PC-9 (cell line): ENCODE measurements around the gene TCAP. TPM values are rescaled to one million over a fixed set of nuclear protein-coding genes. Genes with fewer than 3 reads are reported as not detected.

Experiments
- BruUV-seq: library from RNA; stranded (reverse); fragments of 400-500 nt; replicated peaks from 2 replicates; lab custom pipeline; 2021; lab: Mats Ljungman, UMichigan
- CTCF ChIA-PET: fragments of 300-600 bp; sonication (Branson Sonifier 250); formaldehyde crosslinking; loops from one replicate; lab custom pipeline; 2022; ENCODE audit warnings: antibody characterized with exemption; lab: Charles Lee
- POLR2A ChIA-PET: fragments of 300-600 bp; sonication (Branson Sonifier 250); formaldehyde crosslinking; loops from one replicate; lab custom pipeline; 2022; ENCODE audit warnings: antibody characterized with exemption; ENCODE audit not compliant: unreplicated experiment; lab: Charles Lee
- DNase-seq, 2 experiments: peaks; one replicate each; pipeline versions ENCODE4 v3.0.0 to v3.0.0-alpha.2; 2015 to 2022; ENCODE audit warnings: mixed read lengths in 1 of 2
- H2AFZ ChIP-seq: fragments of 200-600 bp; sonication (generic); 2 replicates; pipeline ENCODE4 v1.8.1; 2017; ENCODE audit warnings: antibody characterized with exemption
- H3F3A ChIP-seq: fragments of 200-600 bp; sonication (generic); 2 replicates; pipeline ENCODE4 v1.8.1; 2017; ENCODE audit warnings: antibody characterized with exemption, mild to moderate bottlenecking, low read depth; ENCODE audit not compliant: insufficient read depth
- H3K27ac ChIP-seq: fragments of 200-600 bp; sonication (generic); 2 replicates; pipeline ENCODE4 v1.6.1; 2016; ENCODE audit warnings: mixed run types
- H3K27me3 ChIP-seq: fragments of 200-600 bp; sonication (generic); 2 replicates; pipeline ENCODE4 v1.6.1; 2016; ENCODE audit warnings: low read depth, mixed run types; ENCODE audit not compliant: insufficient read depth
- H3K36me3 ChIP-seq: fragments of 200-600 bp; sonication (generic); 2 replicates; pipeline ENCODE4 v1.6.1; 2016; ENCODE audit warnings: low read depth, mixed run types
- H3K4me1 ChIP-seq: fragments of 200-600 bp; sonication (generic); replicated peaks from 2 replicates; pipeline ENCODE4 v1.6.1; 2016; ENCODE audit warnings: mixed run types; ENCODE audit not compliant: insufficient read depth
- H3K4me2 ChIP-seq: fragments of 200-600 bp; sonication (generic); 2 replicates; pipeline ENCODE4 v1.6.1; 2017; ENCODE audit warnings: mixed run types
- H3K4me3 ChIP-seq: fragments of 200-600 bp; sonication (generic); 2 replicates; pipeline ENCODE4 v1.6.1; 2016; ENCODE audit warnings: mixed run types
- H3K79me2 ChIP-seq: fragments of 200-600 bp; sonication (generic); 2 replicates; pipeline ENCODE4 v1.6.1; 2017; ENCODE audit warnings: low read depth, mixed run types
- H3K9me2 ChIP-seq: fragments of 200-600 bp; sonication (generic); 2 replicates; pipeline ENCODE4 v1.8.1; 2017; ENCODE audit warnings: mild to moderate bottlenecking; ENCODE audit not compliant: insufficient read depth
- H3K9me3 ChIP-seq: fragments of 200-600 bp; sonication (generic); 2 replicates; pipeline ENCODE4 v1.8.1; 2016; ENCODE audit warnings: low read depth; ENCODE audit not compliant: insufficient read depth
- H4K20me1 ChIP-seq: fragments of 200-600 bp; sonication (generic); 2 replicates; pipeline ENCODE4 v1.8.1; 2017; ENCODE audit not compliant: insufficient read depth
- CTCF ChIP-seq: fragments of 200-600 bp; sonication (generic); conservative IDR thresholded peaks from 2 replicates; pipeline ENCODE4 v1.6.1; 2017; ENCODE audit warnings: mixed run types, antibody characterized with exemption, mild to moderate bottlenecking, moderate library complexity
- EZH2 ChIP-seq: fragments of 200-600 bp; sonication (generic); IDR thresholded peaks from 2 replicates; pipeline ENCODE4 v1.8.0; 2017; ENCODE audit warnings: antibody characterized with exemption, low read depth
- intact Hi-C: fragments of 100-400 bp; cut with micrococcal nuclease; formaldehyde crosslinking; loops from one replicate; pipeline ENCODE4 v1.10.0; 2022; ENCODE audit not compliant: unreplicated experiment
- total RNA-seq: library from RNA; stranded (reverse); gene quantifications from 2 replicates; pipeline ENCODE4 v1.2.3, GENCODE V29; 2021

TCAP gene
- total RNA-seq, 1 experiment from 2014 or later: 1.6 TPM

DNA sequence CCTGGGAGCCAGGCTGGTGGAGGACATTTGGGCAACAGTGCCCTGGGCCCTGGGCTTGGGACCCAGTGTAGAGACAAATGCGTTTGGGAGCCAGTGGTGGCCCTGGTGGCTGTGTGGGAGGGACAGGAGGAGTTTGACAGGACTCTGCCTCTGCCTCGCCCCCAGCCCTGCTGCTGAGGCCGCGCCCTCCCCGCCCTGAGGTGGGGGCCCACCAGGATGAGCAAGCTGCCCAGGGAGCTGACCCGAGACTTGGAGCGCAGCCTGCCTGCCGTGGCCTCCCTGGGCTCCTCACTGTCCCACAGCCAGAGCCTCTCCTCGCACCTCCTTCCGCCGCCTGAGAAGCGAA lies 11.9 kb upstream of the TCAP start:
- no TSS peak for BruUV-seq
- Histone ChIP-seq H3K4me3 (no peak overlapping the region), H3K79me2 (no peaks in the 10 kb centered on the region), H3K27me3 (no peaks in the 10 kb centered on the region), H3K4me2 (no peak overlapping the region), H3K9me3 (no peaks in the 10 kb centered on the region), H4K20me1 (peaks cover 10% of the 10 kb centered on the region; the same call in 1 of the 2 replicates), H3K4me1 (no peaks in the 10 kb centered on the region), H3K27ac (no peak overlapping the region), H3F3A (no peaks in the 10 kb centered on the region), H3K36me3 (no peaks in the 10 kb centered on the region), H2AFZ (no peak overlapping the region), H3K9me2 (no peaks in the 10 kb centered on the region)
- intact Hi-C loops: no loop called here
- POLR2A ChIA-PET: no interaction called here
- TF ChIP-seq EZH2 (no peak), CTCF (no peak)
- CTCF ChIA-PET: interaction anchor here (1.0 to 2.4 kb wide), 2 partner anchors 32 to 47 kb away, joined by 5 to 7 read pairs; no protein-coding TSS in a partner anchor
- DNase-seq: no peak

- Histone ChIP-seq H2AFZ (no peak overlapping the region), H3K27ac (no peak overlapping the region), H3K36me3 (no peaks in the 10 kb centered on the region), H3K27me3 (no peaks in the 10 kb centered on the region), H3K9me2 (no peaks in the 10 kb centered on the region), H3K4me1 (no peaks in the 10 kb centered on the region), H3K79me2 (no peaks in the 10 kb centered on the region), H3K9me3 (no peaks in the 10 kb centered on the region), H3F3A (no peaks in the 10 kb centered on the region), H3K4me2 (no peak overlapping the region), H4K20me1 (peaks cover 10% of the 10 kb centered on the region; the same call in 1 of the 2 replicates), H3K4me3 (no peak overlapping the region)
- DNase-seq: peak in 1 of 2 experiments; percentile 43
- intact Hi-C loops: no loop called here
- no peak for TF ChIP-seq EZH2
- TF ChIP-seq CTCF: peak; percentile 90
- BruUV-seq: no TSS peak
- POLR2A ChIA-PET: no interaction called here
- CTCF ChIA-PET: interaction anchor here (0.6 to 2.4 kb wide), 4 partner anchors 32 to 371 kb away, joined by 3 to 7 read pairs (median 5); no protein-coding TSS in a partner anchor
These were observed 11.4 kb upstream of the TCAP start for GRCh38 chr17:39653662-39654331.

- Histone ChIP-seq H3K4me2 (no peak overlapping the region), H3K9me3 (no peaks in the 10 kb centered on the region), H3K9me2 (no peaks in the 10 kb centered on the region), H3K27me3 (no peaks in the 10 kb centered on the region), H3K36me3 (no peaks in the 10 kb centered on the region), H3K79me2 (no peaks in the 10 kb centered on the region), H3F3A (no peaks in the 10 kb centered on the region), H3K4me3 (no peak overlapping the region), H3K27ac (no peak overlapping the region), H4K20me1 (peaks cover 10% of the 10 kb centered on the region; the same call in 1 of the 2 replicates), H2AFZ (no peak overlapping the region), H3K4me1 (no peaks in the 10 kb centered on the region)
- intact Hi-C loops: no loop called here
- ChIA-PET POLR2A (no interaction called here), CTCF (interaction anchor here (0.6 to 0.7 kb wide), 4 partner anchors 9 to 54 kb away, joined by 3 read pairs; no protein-coding TSS in a partner anchor)
- DNase-seq: no peak
- no peak for TF ChIP-seq EZH2
- TF ChIP-seq CTCF: no peak
- BruUV-seq: no TSS peak
These were observed 10.0 kb upstream of the TCAP start for GRCh38 chr17:39655105-39655504.
